HepG2 (cell line): Measurements from ENCODE around the gene KLHDC1. TPM values are rescaled to one million over a fixed set of nuclear protein-coding genes. Genes with fewer than 3 reads are reported as not detected.

Experiments
- BORCS8-MEF2B ChIP-seq: sonication (generic); formaldehyde crosslinking; IDR thresholded peaks from 2 replicates; pipeline ENCODE4 v1.8.0; 2022; ENCODE audit warnings: mild to moderate bottlenecking, missing genetic modification reagents
- GMEB2 ChIP-seq: IDR thresholded peaks from 2 replicates; pipeline ENCODE4 v1.6.1; 2016; ENCODE audit warnings: missing biosample characterization, missing genetic modification reagents, low read depth
- GTF2F1 ChIP-seq: fragments of 150-350 bp; IDR thresholded peaks from 2 replicates; pipeline ENCODE4 v1.6.1; 2014; ENCODE audit warnings: low read length
- NCOA2 ChIP-seq: sonication (generic); formaldehyde crosslinking; IDR thresholded peaks from 2 replicates; pipeline ENCODE4 v1.8.0; 2022; ENCODE audit warnings: inconsistent platforms
- NFYB ChIP-seq: sonication (generic); formaldehyde crosslinking; IDR thresholded peaks from 2 replicates; pipeline ENCODE4 v1.4.0; 2020; ENCODE audit warnings: missing genetic modification reagents
- PAX8 ChIP-seq: sonication (generic); formaldehyde crosslinking; IDR thresholded peaks from 2 replicates; pipeline ENCODE4 v1.8.0; 2022; ENCODE audit warnings: mild to moderate bottlenecking, missing genetic modification reagents, borderline replicate concordance
- PHF21A ChIP-seq: sonication (generic); formaldehyde crosslinking; IDR thresholded peaks from 2 replicates; pipeline ENCODE4 v1.5.0; 2020; ENCODE audit warnings: mild to moderate bottlenecking, missing genetic modification reagents
- SIN3A ChIP-seq: IDR thresholded peaks from 2 replicates; pipeline ENCODE4 v1.6.1; 2011; ENCODE audit warnings: low read depth, mild to moderate bottlenecking, control low read depth, low read length, borderline replicate concordance
- SMC3 ChIP-seq: IDR thresholded peaks from 2 replicates; pipeline ENCODE4 v1.6.1; 2011; ENCODE audit warnings: low read length, improper control_type of control experiment
- SP2 ChIP-seq: sonication (generic); formaldehyde crosslinking; IDR thresholded peaks from 2 replicates; pipeline ENCODE4 v1.5.1; 2020; ENCODE audit warnings: mild to moderate bottlenecking, missing genetic modification reagents
- SRF ChIP-seq: IDR thresholded peaks from 2 replicates; pipeline ENCODE4 v1.6.1; 2011; ENCODE audit warnings: mild to moderate bottlenecking, low read depth, low read length, moderate library complexity
- TGIF2 ChIP-seq: IDR thresholded peaks from 2 replicates; pipeline ENCODE4 v1.6.1; 2016; ENCODE audit warnings: control low read depth, missing compliant biosample characterization
- ZBTB39 ChIP-seq: sonication (generic); formaldehyde crosslinking; IDR thresholded peaks from 2 replicates; pipeline ENCODE4 v1.5.0; 2020; ENCODE audit warnings: missing genetic modification reagents
- ZNF264 ChIP-seq: sonication (generic); formaldehyde crosslinking; IDR thresholded peaks from 2 replicates; pipeline ENCODE4 v1.4.0; 2020; ENCODE audit warnings: missing genetic modification reagents
- ZNF34 ChIP-seq: sonication (generic); formaldehyde crosslinking; IDR thresholded peaks from 2 replicates; pipeline ENCODE4 v1.4.0; 2020; ENCODE audit warnings: mild to moderate bottlenecking, missing genetic modification reagents, borderline replicate concordance
- ZNF670 ChIP-seq: sonication (generic); formaldehyde crosslinking; IDR thresholded peaks from 2 replicates; pipeline ENCODE4 v1.8.0; 2022; ENCODE audit warnings: mild to moderate bottlenecking, missing genetic modification reagents, borderline replicate concordance
- ZNF879 ChIP-seq: sonication (generic); formaldehyde crosslinking; IDR thresholded peaks from 2 replicates; pipeline ENCODE4 v1.8.1; 2023; ENCODE audit warnings: missing genetic modification reagents
- polyA plus RNA-seq, 8 experiments: library from polyadenylated mRNA; depleted of rRNA in 3 of 8; stranded (reverse) in 7 of 8; unstranded in 1 of 8; fragments of >200 nt; fragmentation: Illumina TruSeq in 4 of 8; extraction: Trizol in 4 of 8; gene quantifications; 2 replicates each; pipeline versions ENCODE4 v1.2.1 to v1.2.3, GENCODE V29; 2011 to 2016; ENCODE audit warnings: low read depth in 4 of 8, missing spikeins in 1 of 8, mixed read lengths in 1 of 8; ENCODE audit not compliant: insufficient read depth in 1 of 8
- total RNA-seq, 5 experiments: library from RNA; depleted of rRNA; stranded (reverse); fragments of >200 nt; fragmentation: Illumina TruSeq; extraction: Trizol; gene quantifications; 2 replicates each; pipeline ENCODE4 v1.2.3, GENCODE V29; 2016; ENCODE audit warnings: low read depth in 1 of 5
- TF ChIP-seq, protein P1 (sequence below): sonication (generic); formaldehyde crosslinking; IDR thresholded peaks from 2 replicates; pipeline ENCODE4 v1.4.0; 2020; ENCODE audit warnings: low read depth, missing genetic modification reagents
- TF ChIP-seq, protein P2 (sequence below): sonication (generic); formaldehyde crosslinking; IDR thresholded peaks from 2 replicates; pipeline ENCODE4 v1.5.0; 2020; ENCODE audit warnings: mild to moderate bottlenecking, missing genetic modification reagents, moderate library complexity

KLHDC1 gene
- total and polyA plus RNA-seq, 2 of the 13 experiments (the other 11 are each of a cell fraction or from before 2014, with no cell fraction given), result 0.11 TPM; not detected in 1

DNA sequence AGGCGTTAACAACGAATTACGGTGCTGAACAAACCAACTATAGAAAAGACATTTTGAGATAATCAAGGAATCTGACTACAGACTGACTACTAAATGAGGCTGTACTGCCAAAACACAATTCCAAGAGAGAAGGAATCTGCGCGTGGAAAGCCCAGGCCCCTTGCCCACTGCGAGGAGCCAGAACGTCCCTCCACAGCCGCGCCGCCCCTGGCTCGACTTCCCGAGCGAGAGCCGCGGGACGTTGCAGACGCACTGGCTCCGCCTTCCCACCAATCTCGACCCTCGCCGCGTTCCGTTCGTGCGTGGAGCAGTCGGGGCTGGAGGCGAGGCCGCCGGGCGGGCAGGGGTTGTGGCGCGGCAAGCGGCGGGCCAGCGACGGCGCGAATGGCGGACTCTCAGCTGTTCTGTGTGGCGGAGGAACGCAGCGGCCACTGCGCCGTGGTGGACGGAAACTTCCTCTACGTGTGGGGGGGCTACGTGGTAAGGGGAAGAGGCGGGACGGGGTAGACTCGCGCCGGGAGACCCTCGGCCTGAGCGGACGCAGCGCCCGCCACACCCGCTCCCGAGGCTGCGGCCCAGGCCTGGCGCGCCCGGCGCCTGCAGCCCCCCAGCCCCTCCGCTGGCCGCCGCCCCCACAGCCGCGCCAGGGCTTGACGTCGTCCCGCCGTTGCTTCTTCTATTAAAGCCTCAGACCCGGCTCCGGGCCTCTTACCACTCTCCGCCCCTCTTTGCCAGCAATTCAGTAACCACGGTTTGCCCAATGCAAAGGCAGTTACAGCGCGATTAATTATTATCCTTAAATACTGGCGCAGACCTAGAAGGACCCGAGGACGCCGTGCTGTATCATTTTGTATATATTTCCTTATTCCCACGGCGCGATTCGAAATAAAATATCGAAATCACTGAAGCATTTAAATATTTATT, at the start of gene KLHDC1 (continued):
- TF ChIP-seq, protein P1, sequence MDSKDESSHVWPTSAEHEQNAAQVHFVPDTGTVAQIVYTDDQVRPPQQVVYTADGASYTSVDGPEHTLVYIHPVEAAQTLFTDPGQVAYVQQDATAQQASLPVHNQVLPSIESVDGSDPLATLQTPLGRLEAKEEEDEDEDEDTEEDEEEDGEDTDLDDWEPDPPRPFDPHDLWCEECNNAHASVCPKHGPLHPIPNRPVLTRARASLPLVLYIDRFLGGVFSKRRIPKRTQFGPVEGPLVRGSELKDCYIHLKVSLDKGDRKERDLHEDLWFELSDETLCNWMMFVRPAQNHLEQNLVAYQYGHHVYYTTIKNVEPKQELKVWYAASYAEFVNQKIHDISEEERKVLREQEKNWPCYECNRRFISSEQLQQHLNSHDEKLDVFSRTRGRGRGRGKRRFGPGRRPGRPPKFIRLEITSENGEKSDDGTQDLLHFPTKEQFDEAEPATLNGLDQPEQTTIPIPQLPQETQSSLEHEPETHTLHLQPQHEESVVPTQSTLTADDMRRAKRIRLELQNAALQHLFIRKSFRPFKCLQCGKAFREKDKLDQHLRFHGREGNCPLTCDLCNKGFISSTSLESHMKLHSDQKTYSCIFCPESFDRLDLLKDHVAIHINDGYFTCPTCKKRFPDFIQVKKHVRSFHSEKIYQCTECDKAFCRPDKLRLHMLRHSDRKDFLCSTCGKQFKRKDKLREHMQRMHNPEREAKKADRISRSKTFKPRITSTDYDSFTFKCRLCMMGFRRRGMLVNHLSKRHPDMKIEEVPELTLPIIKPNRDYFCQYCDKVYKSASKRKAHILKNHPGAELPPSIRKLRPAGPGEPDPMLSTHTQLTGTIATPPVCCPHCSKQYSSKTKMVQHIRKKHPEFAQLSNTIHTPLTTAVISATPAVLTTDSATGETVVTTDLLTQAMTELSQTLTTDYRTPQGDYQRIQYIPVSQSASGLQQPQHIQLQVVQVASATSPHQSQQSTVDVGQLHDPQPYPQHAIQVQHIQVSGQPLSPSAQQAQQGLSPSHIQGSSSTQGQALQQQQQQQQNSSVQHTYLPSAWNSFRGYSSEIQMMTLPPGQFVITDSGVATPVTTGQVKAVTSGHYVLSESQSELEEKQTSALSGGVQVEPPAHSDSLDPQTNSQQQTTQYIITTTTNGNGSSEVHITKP, result no peak
- TF ChIP-seq, protein P2, sequence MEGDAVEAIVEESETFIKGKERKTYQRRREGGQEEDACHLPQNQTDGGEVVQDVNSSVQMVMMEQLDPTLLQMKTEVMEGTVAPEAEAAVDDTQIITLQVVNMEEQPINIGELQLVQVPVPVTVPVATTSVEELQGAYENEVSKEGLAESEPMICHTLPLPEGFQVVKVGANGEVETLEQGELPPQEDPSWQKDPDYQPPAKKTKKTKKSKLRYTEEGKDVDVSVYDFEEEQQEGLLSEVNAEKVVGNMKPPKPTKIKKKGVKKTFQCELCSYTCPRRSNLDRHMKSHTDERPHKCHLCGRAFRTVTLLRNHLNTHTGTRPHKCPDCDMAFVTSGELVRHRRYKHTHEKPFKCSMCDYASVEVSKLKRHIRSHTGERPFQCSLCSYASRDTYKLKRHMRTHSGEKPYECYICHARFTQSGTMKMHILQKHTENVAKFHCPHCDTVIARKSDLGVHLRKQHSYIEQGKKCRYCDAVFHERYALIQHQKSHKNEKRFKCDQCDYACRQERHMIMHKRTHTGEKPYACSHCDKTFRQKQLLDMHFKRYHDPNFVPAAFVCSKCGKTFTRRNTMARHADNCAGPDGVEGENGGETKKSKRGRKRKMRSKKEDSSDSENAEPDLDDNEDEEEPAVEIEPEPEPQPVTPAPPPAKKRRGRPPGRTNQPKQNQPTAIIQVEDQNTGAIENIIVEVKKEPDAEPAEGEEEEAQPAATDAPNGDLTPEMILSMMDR, result peak; percentile 35; the same call in 1 of the 2 replicates
- TF ChIP-seq PHF21A (CRISPR knock-in tag) (no peak), SRF (no peak), SP2 (CRISPR knock-in tag) (peak; percentile 46; the same call in 1 of the 2 replicates), TGIF2 (CRISPR knock-in tag) (0 out of 2 replicates have a peak, but pooled peaks have one; percentile 20), ZBTB39 (CRISPR knock-in tag) (no peak), SMC3 (no peak), PAX8 (CRISPR knock-in tag) (0 out of 2 replicates have a peak, but pooled peaks have one; percentile 36), ZNF34 (CRISPR knock-in tag) (peak; percentile 53; the same call in 1 of the 2 replicates), GMEB2 (CRISPR knock-in tag) (0 out of 2 replicates have a peak, but pooled peaks have one; percentile 12), ZNF670 (CRISPR knock-in tag) (peak; percentile 82; the same call in 1 of the 2 replicates), NFYB (CRISPR knock-in tag) (no peak), ZNF879 (no peak), ZNF264 (CRISPR knock-in tag) (0 out of 2 replicates have a peak, but pooled peaks have one; percentile 53), SIN3A (peak; percentile 43; the same call in 1 of the 2 replicates), BORCS8-MEF2B (CRISPR knock-in tag) (peak; percentile 88), GTF2F1 (no peak), NCOA2 (CRISPR knock-in tag) (no peak)
